Esophagus (tissue), 2 donors: ENCODE data around the gene DSC2. TPM values are rescaled to one million over a fixed set of nuclear protein-coding genes. Genes with fewer than 3 reads are reported as not detected.

ENCODE experiments used
- H3K27ac ChIP-seq, 2 donors: one replicate each; pipeline ENCODE4 v1.5.1; 2013; ENCODE audit warnings: low read depth in 2 of 2, mild to moderate bottlenecking in 2 of 2, inconsistent platforms in 1 of 2, low read length in 1 of 2, moderate library complexity in 1 of 2
- H3K27me3 ChIP-seq, 2 donors: one replicate each; pipeline ENCODE4 v1.6.1; 2013; ENCODE audit warnings: low read length in 2 of 2, control low read depth in 1 of 2, mild to moderate bottlenecking in 1 of 2; ENCODE audit not compliant: insufficient read depth in 2 of 2, control insufficient read depth in 1 of 2
- H3K36me3 ChIP-seq, 2 donors: one replicate each; pipeline ENCODE4 v1.6.1; 2013; ENCODE audit warnings: low read length in 1 of 2; ENCODE audit not compliant: control insufficient read depth in 2 of 2, insufficient read depth in 2 of 2
- H3K4me1 ChIP-seq, 2 donors: one replicate each; pipeline ENCODE4 v1.6.1; 2013; ENCODE audit warnings: low read length in 1 of 2; ENCODE audit not compliant: control insufficient read depth in 2 of 2, insufficient read depth in 2 of 2
- H3K4me3 ChIP-seq, 2 donors: one replicate each; pipeline ENCODE4 v1.5.1; 2013; ENCODE audit warnings: low read length in 2 of 2, mild to moderate bottlenecking in 2 of 2, low read depth in 1 of 2, moderate library complexity in 1 of 2
- H3K9me3 ChIP-seq, 2 donors: one replicate each; pipeline ENCODE4 v1.6.1; 2013; ENCODE audit warnings: mild to moderate bottlenecking in 2 of 2, low read depth in 1 of 2, low read length in 1 of 2, moderate library complexity in 1 of 2; ENCODE audit not compliant: control insufficient read depth in 2 of 2, insufficient read depth in 1 of 2
- WGBS, 2 donors: extraction: QIAGEN DNeasy Blood & Tissue Kit; methylation state at CpG; one replicate each; pipeline ENCODE4 v1.1.7; 2013; 5-methylcytosine and 5-hydroxymethylcytosine counted together
- polyA plus RNA-seq, 2 donors: library from polyadenylated mRNA; stranded (reverse); fragments of 200-250 nt; gene quantifications; one replicate each; pipeline ENCODE4 v1.2.3, GENCODE V29; 2013
- donor health status: healthy with polysubstance abuse.
- donor health status: Bipolar disorder and iron deficiency.

Gene DSC2
- polyA plus RNA-seq, 2 donors = 63.5 to 123 TPM

DNA sequence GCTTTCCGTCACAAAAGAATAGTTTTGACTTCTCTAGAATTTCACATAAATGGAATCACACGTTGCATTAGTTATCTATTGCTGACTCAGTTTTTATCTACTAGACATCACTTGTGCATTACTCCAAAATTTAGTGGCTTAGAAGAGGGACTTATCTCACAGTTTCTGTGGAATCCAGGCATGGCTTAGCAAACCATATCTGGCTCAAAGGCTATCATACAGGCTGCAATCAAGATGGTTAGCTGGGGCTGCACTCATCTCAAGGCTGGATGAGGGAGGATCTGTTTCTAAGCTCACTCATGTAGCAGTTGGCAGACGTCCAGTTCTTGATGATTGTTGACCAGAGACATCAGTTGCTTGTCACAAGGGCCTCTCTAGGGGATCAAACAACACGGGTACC is 53.0 kb downstream of the DSC2 start:
- peaks cover 2 to 3% of the 10 kb centered on the region in 2 donors for H3K4me1 ChIP-seq
- peaks cover 0 to 2% of the 10 kb centered on the region in 2 donors for H3K27me3 ChIP-seq
- no peak overlapping the region for H3K27ac ChIP-seq
- no peak overlapping the region for H3K4me3 ChIP-seq
- peaks cover 0 to 2% of the 10 kb centered on the region in 2 donors for H3K9me3 ChIP-seq
- 31 to 49% methylated on average over 4 of the region's 4 CpGs for WGBS, 2 donors
- no peaks in the 10 kb centered on the region for H3K36me3 ChIP-seq

GRCh38 chr18:31048216-31048615 is 54.0 kb downstream of the DSC2 start:
- WGBS, 2 donors = 60 to 65% methylated on average over 2 of the region's 2 CpGs

GRCh38 chr18:31046916-31047315 is 55.3 kb downstream of the DSC2 start:
- Histone ChIP-seq H3K4me1 (peaks cover 2 to 3% of the 10 kb centered on the region in 2 donors), H3K36me3 (no peaks in the 10 kb centered on the region)

More at GRCh38 chr18:31048216-31048615, 54.0 kb downstream of the DSC2 start:
- H3K27me3 ChIP-seq = peaks cover 0 to 2% of the 10 kb centered on the region in 2 donors
- H3K4me3 ChIP-seq = no peak overlapping the region
- no peaks in the 10 kb centered on the region for H3K36me3 ChIP-seq
- H3K9me3 ChIP-seq = no peaks in the 10 kb centered on the region
- H3K4me1 ChIP-seq = peaks cover 2 to 3% of the 10 kb centered on the region in 2 donors
- H3K27ac ChIP-seq = no peak overlapping the region

GRCh38 chr18:31045599-31045998 is 56.6 kb downstream of the DSC2 start:
- H3K27me3 ChIP-seq = no peaks in the 10 kb centered on the region
- no peaks in the 10 kb centered on the region for H3K9me3 ChIP-seq
- H3K4me3 ChIP-seq = no peak overlapping the region
- no peak overlapping the region for H3K27ac ChIP-seq
- 76 to 90% methylated on average over 6 of the region's 6 CpGs for WGBS, 2 donors
- H3K36me3 ChIP-seq = no peaks in the 10 kb centered on the region
- H3K4me1 ChIP-seq = peaks cover 2 to 3% of the 10 kb centered on the region in 2 donors

More at GRCh38 chr18:31046916-31047315, 55.3 kb downstream of the DSC2 start:
- peak overlapping the region in 1 of 2 donors; percentile 33 for H3K27ac ChIP-seq
- H3K4me3 ChIP-seq = no peak overlapping the region
- peaks cover 0 to 2% of the 10 kb centered on the region in 2 donors for H3K27me3 ChIP-seq
- H3K9me3 ChIP-seq = no peaks in the 10 kb centered on the region

- Histone ChIP-seq H3K27me3 (no peaks in the 10 kb centered on the region), H3K4me3 (no peak overlapping the region), H3K27ac (no peak overlapping the region), H3K9me3 (no peaks in the 10 kb centered on the region), H3K36me3 (no peaks in the 10 kb centered on the region), H3K4me1 (peaks cover 2 to 3% of the 10 kb centered on the region in 2 donors)
- 58 to 66% methylated on average over 3 of the region's 3 CpGs for WGBS, 2 donors
Observed at GRCh38 chr18:31044926-31045325, 57.3 kb downstream of the DSC2 start.

GRCh38 chr18:31043709-31044108 is 58.5 kb downstream of the DSC2 start:
- 58 to 67% methylated on average over 7 of the region's 7 CpGs for WGBS, 2 donors
- Histone ChIP-seq H3K9me3 (no peaks in the 10 kb centered on the region), H3K27ac (no peak overlapping the region), H3K27me3 (no peaks in the 10 kb centered on the region), H3K4me3 (no peak overlapping the region), H3K4me1 (peaks cover 0 to 3% of the 10 kb centered on the region in 2 donors), H3K36me3 (no peaks in the 10 kb centered on the region)

- Histone ChIP-seq H3K36me3 (no peaks in the 10 kb centered on the region), H3K4me1 (peaks cover 0 to 3% of the 10 kb centered on the region in 2 donors), H3K9me3 (no peaks in the 10 kb centered on the region), H3K4me3 (peak within 1 kb of the TSS; percentile 78 to 88), H3K27me3 (no peaks in the 10 kb centered on the region), H3K27ac (peak within 1 kb of the TSS; percentile 82 to 89)
- WGBS, 2 donors = 2 to 4% methylated on average over 61 to 73 of the region's 73 CpGs
Observed at GRCh38 chr18:31042406-31043181, 59.6 kb downstream of the DSC2 start, which contains the start of gene DSC3. Gene DSC3 (minus strand): TSS chr18:31042742. CDS start chr18:31042660, 82 bp downstream.

DNA sequence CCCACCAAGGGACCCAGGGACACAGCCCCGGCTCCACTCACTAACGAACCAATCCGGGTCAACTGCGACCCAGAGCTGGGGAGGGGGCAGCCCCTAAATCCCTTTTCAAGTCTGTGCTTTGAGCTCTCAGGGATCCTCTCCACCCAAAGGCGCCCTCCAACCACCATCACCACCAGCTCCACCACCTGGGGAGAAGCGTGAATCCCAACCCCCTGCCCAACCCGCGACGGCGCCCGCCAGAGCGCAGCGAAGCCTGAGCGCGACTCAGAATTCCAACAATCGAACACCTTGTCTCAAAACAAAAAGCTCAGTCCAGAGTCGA is 60.2 kb downstream of the DSC2 start:
- Histone ChIP-seq H3K27me3 (no peaks in the 10 kb centered on the region), H3K4me1 (peaks cover 0 to 3% of the 10 kb centered on the region in 2 donors), H3K9me3 (no peaks in the 10 kb centered on the region), H3K36me3 (no peaks in the 10 kb centered on the region), H3K4me3 (peak overlapping the region; percentile 78 to 88), H3K27ac (peak overlapping the region; percentile 82 to 89)
- 2 to 5% methylated on average over 17 of the region's 17 CpGs for WGBS, 2 donors

- no peaks in the 10 kb centered on the region for H3K9me3 ChIP-seq
- H3K4me1 ChIP-seq = peaks cover 0 to 3% of the 10 kb centered on the region in 2 donors
- 3 to 7% methylated on average over 52 of the region's 52 CpGs for WGBS, 2 donors
- H3K27me3 ChIP-seq = no peaks in the 10 kb centered on the region
- peak overlapping the region; percentile 82 to 89 for H3K27ac ChIP-seq
- H3K4me3 ChIP-seq = peak overlapping the region; percentile 78 to 88
- no peaks in the 10 kb centered on the region for H3K36me3 ChIP-seq
Observed at GRCh38 chr18:31041271-31042083, 60.7 kb downstream of the DSC2 start.
